Endothelial cell of umbilical vein (primary cell): ENCODE measurements around the gene NSD2. TPM values are rescaled to one million over a fixed set of nuclear protein-coding genes. Genes with fewer than 3 reads are reported as not detected.

ENCODE experiments used
- BruUV-seq: library from RNA; stranded (reverse); fragments of 400-500 nt; replicated peaks from 2 replicates; lab custom pipeline; 2021; lab: Mats Ljungman, UMichigan
- CTCF ChIA-PET: fragments of 300-600, 350-600 bp; sonication (Branson Sonifier 250); formaldehyde crosslinking; loops from one replicate; lab custom pipeline; 2021; ENCODE audit warnings: antibody characterized with exemption, inconsistent platforms; lab: Charles Lee
- POLR2A ChIA-PET: fragments of 300-600, 350-600 bp; sonication (Branson Sonifier 250); formaldehyde crosslinking; loops from one replicate; lab custom pipeline; 2021; ENCODE audit warnings: antibody characterized with exemption, inconsistent platforms; lab: Charles Lee
- DNase-seq: peaks from one replicate; pipeline ENCODE4 v3.0.0-alpha.2; 2011; ENCODE audit warnings: low read depth, low spot score
- FAIRE-seq: peaks from 2 replicates; lab custom pipeline; 2011; peaks lifted over from hg19 to GRCh38; lab: Jason Lieb, UNC
- H2AFZ ChIP-seq: 2 replicates; pipeline ENCODE4 v1.6.0; 2012; ENCODE audit warnings: low read depth, low read length, control low read depth, inconsistent platforms
- H3K27ac ChIP-seq: 2 replicates; pipeline ENCODE4 v1.5.1; 2011; ENCODE audit warnings: low read depth, mild to moderate bottlenecking, control low read depth, low read length, moderate library complexity; ENCODE audit not compliant: insufficient read depth
- H3K27me3 ChIP-seq, 2 experiments: 2 replicates each; pipeline versions ENCODE4 v1.6.0 to v1.6.1; 2011; ENCODE audit warnings: low read length in 2 of 2, mixed read lengths in 1 of 2; ENCODE audit not compliant: control insufficient read depth in 2 of 2, insufficient read depth in 2 of 2
- H3K36me3 ChIP-seq, 2 experiments: 2 replicates in 1 of 2; 3 replicates in 1 of 2; pipeline ENCODE4 v1.5.1; 2011; ENCODE audit warnings: low read length in 2 of 2, mild to moderate bottlenecking in 1 of 2, moderate library complexity in 1 of 2; ENCODE audit not compliant: control insufficient read depth in 2 of 2, insufficient read depth in 2 of 2; ENCODE audit errors: extremely low read depth in 1 of 2
- H3K4me1 ChIP-seq: 3 replicates; pipeline ENCODE4 v1.5.1; 2011; ENCODE audit warnings: mild to moderate bottlenecking, low read length; ENCODE audit not compliant: control insufficient read depth, insufficient read depth; ENCODE audit errors: extremely low read depth
- H3K4me2 ChIP-seq: 2 replicates; pipeline ENCODE4 v1.6.1; 2011; ENCODE audit warnings: low read length, control low read depth, mixed read lengths; ENCODE audit not compliant: insufficient read depth
- H3K4me3 ChIP-seq, 3 experiments: fragments of 200-600 bp in 1 of 3; sonication (generic), shearing (Covaris generic) in 1 of 3; replicated peaks in 1 of 3; 2 replicates each; pipeline ENCODE4 v1.5.1; 2011 to 2016; ENCODE audit warnings: control low read depth in 3 of 3, low read length in 3 of 3, mild to moderate bottlenecking in 2 of 3, inconsistent platforms in 1 of 3, low read depth in 1 of 3, moderate library complexity in 1 of 3; ENCODE audit not compliant: insufficient read depth in 1 of 3
- H3K79me2 ChIP-seq: 2 replicates; pipeline ENCODE4 v1.6.0; 2012; ENCODE audit warnings: low read length, inconsistent platforms; ENCODE audit not compliant: control insufficient read depth, insufficient read depth
- H3K9ac ChIP-seq: replicated peaks from 2 replicates; pipeline ENCODE3; 2011; ENCODE audit warnings: low read length, control low read depth; ENCODE audit not compliant: insufficient read depth; ENCODE audit errors: extremely low read depth
- H3K9me1 ChIP-seq: replicated peaks from 3 replicates; pipeline ENCODE4 v1.6.0; 2011; ENCODE audit warnings: mild to moderate bottlenecking, low read length; ENCODE audit not compliant: control insufficient read depth, insufficient read depth; ENCODE audit errors: extremely low read depth
- H3K9me3 ChIP-seq: replicated peaks from 2 replicates; pipeline ENCODE4 v1.5.1; 2012; ENCODE audit warnings: low read length, inconsistent platforms; ENCODE audit not compliant: control insufficient read depth, insufficient read depth
- H4K20me1 ChIP-seq: replicated peaks from 2 replicates; pipeline ENCODE3; 2011; ENCODE audit warnings: mild to moderate bottlenecking, low read length; ENCODE audit not compliant: control insufficient read depth, insufficient read depth; ENCODE audit errors: extremely low read depth
- CTCF ChIP-seq, 2 donors: IDR thresholded peaks; 1 replicate in 1 of 2; 2 replicates in 1 of 2; pipeline ENCODE4 v1.5.1; 2011; ENCODE audit warnings: low read length in 2 of 2, mild to moderate bottlenecking in 2 of 2, moderate library complexity in 2 of 2, control low read depth in 1 of 2, inconsistent platforms in 1 of 2, low read depth in 1 of 2; ENCODE audit not compliant: insufficient read depth in 1 of 2; ENCODE audit errors: extremely low read depth in 1 of 2
- EZH2 ChIP-seq: IDR thresholded peaks from 2 replicates; pipeline ENCODE4 v1.6.1; 2012; ENCODE audit warnings: borderline replicate concordance, low read depth, mild to moderate bottlenecking, moderate library complexity, low read length, inconsistent platforms; ENCODE audit not compliant: severe bottlenecking
- FOS ChIP-seq: IDR thresholded peaks from 2 replicates; pipeline ENCODE4 v1.6.1; 2011; ENCODE audit warnings: mild to moderate bottlenecking, low read length, moderate library complexity, borderline replicate concordance; ENCODE audit not compliant: insufficient read depth
- GATA2 ChIP-seq: IDR thresholded peaks from 2 replicates; pipeline ENCODE4 v1.7.0; 2011; ENCODE audit warnings: low read depth, mild to moderate bottlenecking, moderate library complexity, mixed read lengths, low read length; ENCODE audit not compliant: insufficient read length, insufficient read depth
- JUN ChIP-seq: IDR thresholded peaks from 2 replicates; pipeline ENCODE4 v1.6.1; 2011; ENCODE audit warnings: borderline replicate concordance, low read depth; ENCODE audit not compliant: insufficient read length, insufficient read depth
- MAX ChIP-seq: IDR thresholded peaks from 2 replicates; pipeline ENCODE4 v1.6.1; 2011; ENCODE audit not compliant: insufficient read depth, insufficient read length
- MYC ChIP-seq: IDR thresholded peaks from one replicate; pipeline ENCODE4 v1.6.1; 2011; ENCODE audit warnings: mild to moderate bottlenecking, low read depth, low read length
- POLR2A ChIP-seq: IDR thresholded peaks from 2 replicates; pipeline ENCODE4 v1.6.1; 2012; ENCODE audit warnings: low read depth, mild to moderate bottlenecking, control low read depth, low read length
- POLR2AphosphoS5 ChIP-seq: IDR thresholded peaks from 2 replicates; pipeline ENCODE4 v1.6.1; 2012; ENCODE audit warnings: low read depth, mild to moderate bottlenecking, control low read depth, low read length, moderate library complexity; ENCODE audit not compliant: insufficient read depth
- dilution Hi-C: fragments of 300-500 bp; cut with MboI; formaldehyde crosslinking; loops from one replicate; pipeline ENCODE4 v1.15.0; 2019; ENCODE audit warnings: low sequenced_read_pairs; ENCODE audit not compliant: extremely low pct_ligation_motif_present
- intact Hi-C: fragments of 100-400 bp; cut with micrococcal nuclease; formaldehyde crosslinking; loops from one replicate; pipeline ENCODE4 v1.10.0; 2022
- polyA plus RNA-seq, 4 experiments: library from polyadenylated mRNA; depleted of rRNA in 3 of 4; stranded (reverse) in 3 of 4; unstranded in 1 of 4; fragments of >200 nt; gene quantifications; 2 replicates each; pipeline versions ENCODE4 v1.2.1 to v1.2.3, GENCODE V29; 2011 to 2012; ENCODE audit warnings: missing spikeins in 1 of 4
- total RNA-seq: library from RNA; stranded (reverse); gene quantifications from 2 replicates; pipeline ENCODE4 v1.2.3, GENCODE V29; 2021

The NSD2 gene
- total and polyA plus RNA-seq, 2 donors (not counting 3 experiments of a cell fraction or from before 2014, with no cell fraction given) = 31.3 to 171 TPM

GRCh38 chr4:1987296-1987695 is 116.1 kb downstream of the NSD2 start:
- Histone ChIP-seq H3K27me3 (no peaks in the 10 kb centered on the region), H3K4me3 (no peak overlapping the region), H3K36me3 (peaks cover 8 to 55% of the 10 kb centered on the region in 2 experiments), H3K27ac (no peak overlapping the region), H2AFZ (no peak overlapping the region), H3K9ac (no peak overlapping the region), H3K9me1 (no peaks in the 10 kb centered on the region), H3K4me1 (no peaks in the 10 kb centered on the region), H4K20me1 (no peaks in the 10 kb centered on the region), H3K9me3 (no peaks in the 10 kb centered on the region), H3K79me2 (no peaks in the 10 kb centered on the region), H3K4me2 (no peak overlapping the region)
- BruUV-seq = no TSS peak
- POLR2A ChIA-PET = no interaction called here
- CTCF ChIA-PET = no interaction called here
- no peak for DNase-seq
- dilution Hi-C loops (no loop called here), intact Hi-C loops (no loop called here)
- no peak for TF ChIP-seq POLR2AphosphoS5
- no peak for TF ChIP-seq FOS
- TF ChIP-seq EZH2 = no peak
- TF ChIP-seq POLR2A = no peak
- TF ChIP-seq MAX = no peak
- no peak for TF ChIP-seq JUN
- TF ChIP-seq GATA2 = no peak
- TF ChIP-seq CTCF (IDR thresholded peaks at IDR 0.05; ENCODE audit: extremely low read depth in 1 of 2, insufficient read depth in 1 of 2, low read depth in 1 of 2, low read length in 2 of 2) = no peak
- TF ChIP-seq MYC = no peak
- no peak for FAIRE-seq
